ENCODE results near the gene ROBO4. TPM values are rescaled to one million over a fixed set of nuclear protein-coding genes. Genes with fewer than 3 reads are reported as not detected.
A peak's percentile ranks its signal among the peaks of the same experiment; 100 is the strongest.

The ROBO4 gene
- total RNA-seq, 6 donors from 2014 or later = 17.3 to 111 (median 50.2) TPM

- H3K27ac ChIP-seq = peak overlapping the region; percentile 84 to 89 (median 86)
- H3K36me3 ChIP-seq = peaks cover 0 to 39% (median 0%) of the 10 kb centered on the region in 4 donors
- DNase-seq (no peak), ATAC-seq (ENCODE audit: low FRiP score in 2 of 2) (no peak)
- no peaks in the 10 kb centered on the region for H3K27me3 ChIP-seq
- H3K9me3 ChIP-seq = no peaks in the 10 kb centered on the region
- 73 to 90% methylated on average over 8 to 20 of the region's 20 CpGs for whole genome bisulfite sequencing, 2 donors
- peak overlapping the region; percentile 43 to 54 (median 48) for H3K4me3 ChIP-seq
- peaks cover 37 to 51% (median 46%) of the 10 kb centered on the region in 4 donors for H3K4me1 ChIP-seq
- TF ChIP-seq EP300 (IDR thresholded peaks at IDR 0.05) = no peak
- no peak for TF ChIP-seq POLR2A (IDR thresholded peaks at IDR 0.05)
- no peak for TF ChIP-seq CTCF (IDR thresholded peaks at IDR 0.05)
- TF ChIP-seq POLR2AphosphoS5 (IDR thresholded peaks at IDR 0.05) = no peak
Observed at GRCh38 chr11:124895471-124895971, 2.1 kb downstream of the ROBO4 start.

- H3K27ac ChIP-seq = peak overlapping the region; percentile 84 to 89 (median 86)
- peaks cover 40 to 47% (median 44%) of the 10 kb centered on the region in 4 donors for H3K4me1 ChIP-seq
- H3K36me3 ChIP-seq = peaks cover 0 to 44% (median 0%) of the 10 kb centered on the region in 4 donors
- H3K9me3 ChIP-seq = no peaks in the 10 kb centered on the region
- DNase-seq (no peak), ATAC-seq (ENCODE audit: low FRiP score in 2 of 2) (no peak)
- H3K4me3 ChIP-seq = peak overlapping the region in 3 of 4 donors; percentile 43 to 54 (median 49)
- H3K27me3 ChIP-seq = no peaks in the 10 kb centered on the region
- 65 to 74% methylated on average over 4 of the region's 4 CpGs for WGBS, 2 donors
- peak in 1 of 4 donors; percentile 11 for TF ChIP-seq POLR2A (IDR thresholded peaks at IDR 0.05)
- no peak for TF ChIP-seq EP300 (IDR thresholded peaks at IDR 0.05)
- TF ChIP-seq POLR2AphosphoS5 (IDR thresholded peaks at IDR 0.05) = no peak
Observed at GRCh38 chr11:124894606-124895430, 2.8 kb downstream of the ROBO4 start.

GRCh38 chr11:124893781-124894401 is 3.8 kb downstream of the ROBO4 start:
- DNase-seq = no peak
- 65 to 85% methylated on average over 6 to 14 of the region's 14 CpGs for WGBS, 2 donors
- peaks cover 32 to 48% (median 38%) of the 10 kb centered on the region in 4 donors for H3K4me1 ChIP-seq

GRCh38 chr11:124892750-124893454 is 4.8 kb downstream of the ROBO4 start:
- no peak for DNase-seq

More at GRCh38 chr11:124893781-124894401, 3.8 kb downstream of the ROBO4 start:
- Histone ChIP-seq H3K4me3 (peak overlapping the region in 1 of 4 donors; percentile 54), H3K27ac (peak overlapping the region; percentile 84 to 89 (median 86)), H3K36me3 (peaks cover 0 to 47% (median 0%) of the 10 kb centered on the region in 4 donors), H3K9me3 (no peaks in the 10 kb centered on the region), H3K27me3 (no peaks in the 10 kb centered on the region)
- no peak for ATAC-seq (ENCODE audit: low FRiP score in 2 of 2)
- TF ChIP-seq POLR2A (IDR thresholded peaks at IDR 0.05) = no peak

More at GRCh38 chr11:124892750-124893454, 4.8 kb downstream of the ROBO4 start:
- peaks cover 24 to 52% (median 35%) of the 10 kb centered on the region in 4 donors for H3K4me1 ChIP-seq
- 49 to 57% methylated on average over 9 of the region's 9 CpGs for WGBS, 2 donors
- no peak overlapping the region for H3K4me3 ChIP-seq
- peak; percentile 35 to 41 for TF ChIP-seq POLR2AphosphoS5 (IDR thresholded peaks at IDR 0.05)
- peak in 1 of 6 experiments; percentile 17 for TF ChIP-seq CTCF (IDR thresholded peaks at IDR 0.05)
- peak in 1 of 4 donors; percentile 23 for TF ChIP-seq EP300 (IDR thresholded peaks at IDR 0.05)
- no peak for TF ChIP-seq POLR2A (IDR thresholded peaks at IDR 0.05)
- H3K9me3 ChIP-seq = no peaks in the 10 kb centered on the region
- no peaks in the 10 kb centered on the region for H3K27me3 ChIP-seq
- H3K36me3 ChIP-seq = peaks cover 0 to 47% (median 0%) of the 10 kb centered on the region in 4 donors
- peak in 1 of 2 donors; percentile 14 for ATAC-seq (ENCODE audit: low FRiP score in 2 of 2)
- H3K27ac ChIP-seq = peak overlapping the region; percentile 49 to 89 (median 85)

Data from upper lobe of left lung (tissue), 6 donors.